Measurements from ENCODE around the gene ESYT2.

Gene ESYT2

GRCh38 chr7:158832994-158833393 lies 3.7 kb upstream of the ESYT2 start:
- no peak overlapping the region for H3K4me3 ChIP-seq (ENCODE audit: control insufficient read depth, low read depth, low read length)
- TF ChIP-seq CTCF (IDR thresholded peaks at IDR 0.05; ENCODE audit: control insufficient read depth, insufficient read depth, low read depth, low read length, missing control alignments), result no peak
- DNase-seq (ENCODE audit: low read depth), result no peak

GRCh38 chr7:158831738-158832091 lies 2.4 kb upstream of the ESYT2 start:
- H3K4me3 ChIP-seq (ENCODE audit: control insufficient read depth, low read depth, low read length), result no peak overlapping the region
- DNase-seq (ENCODE audit: low read depth), result no peak

GRCh38 chr7:158830211-158830723 lies 958 bp upstream of the ESYT2 start:
- peak overlapping the region; percentile 60 for H3K4me3 ChIP-seq (ENCODE audit: control insufficient read depth, low read depth, low read length)
- TF ChIP-seq CTCF (IDR thresholded peaks at IDR 0.05; ENCODE audit: control insufficient read depth, insufficient read depth, low read depth, low read length, missing control alignments), result no peak
- DNase-seq (ENCODE audit: low read depth), result no peak

More at GRCh38 chr7:158831738-158832091, 2.4 kb upstream of the ESYT2 start:
- TF ChIP-seq CTCF (IDR thresholded peaks at IDR 0.05; ENCODE audit: control insufficient read depth, insufficient read depth, low read depth, low read length, missing control alignments), result no peak

- DNase-seq (ENCODE audit: low read depth), result no peak
- peak overlapping the region; percentile 61 for H3K4me3 ChIP-seq (ENCODE audit: control insufficient read depth, low read depth, low read length)
- TF ChIP-seq CTCF (IDR thresholded peaks at IDR 0.05; ENCODE audit: control insufficient read depth, insufficient read depth, low read depth, low read length, missing control alignments), result no peak
Measured at GRCh38 chr7:158829021-158829341, 328 bp downstream of the ESYT2 start.

GRCh38 chr7:158828133-158829020 lies 932 bp downstream of the ESYT2 start:
- H3K4me3 ChIP-seq (ENCODE audit: control insufficient read depth, low read depth, low read length), result peak overlapping the region; percentile 61
- no peak for TF ChIP-seq CTCF (IDR thresholded peaks at IDR 0.05; ENCODE audit: control insufficient read depth, insufficient read depth, low read depth, low read length, missing control alignments)
- DNase-seq (ENCODE audit: low read depth), result no peak

GRCh38 chr7:158827411-158828132 lies 1.7 kb downstream of the ESYT2 start:
- no peak for TF ChIP-seq CTCF (IDR thresholded peaks at IDR 0.05; ENCODE audit: control insufficient read depth, insufficient read depth, low read depth, low read length, missing control alignments)
- DNase-seq (ENCODE audit: low read depth), result no peak

More at GRCh38 chr7:158827411-158828132, 1.7 kb downstream of the ESYT2 start:
- peak overlapping the region; percentile 61 for H3K4me3 ChIP-seq (ENCODE audit: control insufficient read depth, low read depth, low read length)
